Measurements from ENCODE around the gene PNKD. TPM values are rescaled to one million over a fixed set of nuclear protein-coding genes. Genes with fewer than 3 reads are reported as not detected.

The PNKD gene
- total and polyA plus RNA-seq, 10 of the 15 experiments (the other 5 are each of a cell fraction or from before 2014, with no cell fraction given): 27.2 to 106 (median 61.3) TPM

GRCh38 chr2:218257390-218257981 lies 12.8 kb upstream of the PNKD start (continued):
- TF ChIP-seq RELB (IDR thresholded peaks at IDR 0.05; ENCODE audit: low read depth): peak; percentile 66
- TF ChIP-seq CHD1 (IDR thresholded peaks at IDR 0.05; ENCODE audit: low read depth, low read length): no peak
- peak; percentile 45; the same call in 1 of the 2 replicates for TF ChIP-seq SMC3 (IDR thresholded peaks at IDR 0.05; ENCODE audit: borderline replicate concordance, low read length)
- no peak for TF ChIP-seq ASH2L (IDR thresholded peaks at IDR 0.05; ENCODE audit: borderline replicate concordance, low read depth)
- no peak for TF ChIP-seq USF2 (IDR thresholded peaks at IDR 0.05; ENCODE audit: borderline replicate concordance, low read depth, low read length)
- no peak for TF ChIP-seq FOXK2 (IDR thresholded peaks at IDR 0.05)
- peak; percentile 58 to 77 (median 76) for TF ChIP-seq CTCF (IDR thresholded peaks at IDR 0.05 in 2 of 3, conservative IDR thresholded peaks at IDR 0.05 in 1 of 3; ENCODE audit: control insufficient read depth in 2 of 3, extremely low read depth in 1 of 3, insufficient read depth in 1 of 3, low read depth in 3 of 3, low read length in 3 of 3)
- peak; percentile 21; the same call in 1 of the 2 replicates for TF ChIP-seq MLLT1 (IDR thresholded peaks at IDR 0.05)
- TF ChIP-seq MAX (IDR thresholded peaks at IDR 0.05; ENCODE audit: low read depth, low read length): no peak
- TF ChIP-seq YY1 (IDR thresholded peaks at IDR 0.05; ENCODE audit: low read depth, low read length): peak; percentile 61; the same call in 1 of the 2 replicates
- TF ChIP-seq PAX5 (IDR thresholded peaks at IDR 0.05; ENCODE audit: borderline replicate concordance, low read depth, low read length): no peak
- TF ChIP-seq DPF2 (IDR thresholded peaks at IDR 0.05): 0 out of 2 replicates have a peak, but pooled peaks have one; percentile 21
- TF ChIP-seq MEF2A (IDR thresholded peaks at IDR 0.05; ENCODE audit: insufficient read depth, low read depth, low read length): no peak
- TF ChIP-seq NFYA (IDR thresholded peaks at IDR 0.05; ENCODE audit: borderline replicate concordance, low read depth, low read length): no peak
- 0 out of 2 replicates have a peak, but pooled peaks have one; percentile 20 for TF ChIP-seq MTA2 (IDR thresholded peaks at IDR 0.05; ENCODE audit: low read depth)
- TF ChIP-seq RFX5 (IDR thresholded peaks at IDR 0.05; ENCODE audit: low read depth, low read length): no peak
- TF ChIP-seq TAF1 (IDR thresholded peaks at IDR 0.05; ENCODE audit: borderline replicate concordance, low read depth, low read length): no peak
- no peak for TF ChIP-seq NFYB (IDR thresholded peaks at IDR 0.05; ENCODE audit: insufficient read depth, low read depth, low read length)
- peak; percentile 64; the same call in 1 of the 2 replicates for TF ChIP-seq SMARCA5 (IDR thresholded peaks at IDR 0.05)
- no peak for TF ChIP-seq SMAD5 (IDR thresholded peaks at IDR 0.05; ENCODE audit: low read depth)
- peak; percentile 76; the same call in 1 of the 2 replicates for TF ChIP-seq IRF4 (IDR thresholded peaks at IDR 0.05; ENCODE audit: low read depth, low read length)
